Upper lobe of left lung (tissue), 6 donors: ENCODE data around the gene CLDN14. TPM values are rescaled to one million over a fixed set of nuclear protein-coding genes. Genes with fewer than 3 reads are reported as not detected.

Experiments used
- ATAC-seq, 2 donors: fragments of 200-7000 bp; cut with Tn5 transposase; one replicate each; pipeline ENCODE4 v1.9.1; 2022; ENCODE audit warnings: mild to moderate bottlenecking in 2 of 2, moderate library complexity in 2 of 2; ENCODE audit not compliant: low FRiP score in 2 of 2
- DNase-seq, 2 donors: peaks; one replicate each; pipeline ENCODE4 v3.0.0-alpha.2; 2019 to 2020
- H3K27ac ChIP-seq, 4 donors: fragments of 200-600 bp; sonication (generic); one replicate each; pipeline ENCODE4 v1.5.1; 2016 to 2019
- H3K27me3 ChIP-seq, 4 donors: fragments of 200-600 bp; sonication (generic); one replicate each; pipeline ENCODE4 v1.5.1; 2017 to 2019
- H3K36me3 ChIP-seq, 4 donors: fragments of 200-600 bp; sonication (generic); one replicate each; pipeline ENCODE4 v1.5.1; 2016 to 2019
- H3K4me1 ChIP-seq, 4 donors: fragments of 200-600 bp; sonication (generic); one replicate each; pipeline ENCODE4 v1.5.1; 2018 to 2019
- H3K4me3 ChIP-seq, 4 donors: fragments of 200-600 bp; sonication (generic); one replicate each; pipeline ENCODE4 v1.5.1; 2017 to 2019; ENCODE audit warnings: mild to moderate bottlenecking in 2 of 4, moderate library complexity in 1 of 4
- H3K9me3 ChIP-seq, 4 donors: fragments of 200-600 bp; sonication (generic); one replicate each; pipeline ENCODE4 v1.5.1; 2018 to 2019
- EP300 ChIP-seq, 4 donors: sonication (generic); formaldehyde crosslinking; IDR thresholded peaks; one replicate each; pipeline ENCODE4 v1.5.1; 2017; ENCODE audit warnings: antibody characterized with exemption in 4 of 4, control low read depth in 2 of 4
- POLR2A ChIP-seq, 4 donors: fragments of 450-650 bp; IDR thresholded peaks; one replicate each; pipeline ENCODE4 v1.5.1; 2016 to 2017; ENCODE audit warnings: antibody characterized with exemption in 4 of 4, mild to moderate bottlenecking in 2 of 4
- POLR2AphosphoS5 ChIP-seq, 2 donors: sonication (generic); formaldehyde crosslinking; IDR thresholded peaks; one replicate each; pipeline ENCODE4 v1.5.1; 2017; ENCODE audit warnings: antibody characterized with exemption in 2 of 2
- WGBS, 2 donors: methylation state at CpG; one replicate each; pipeline ENCODE4 v1.1.5; 2017 to 2018; 5-methylcytosine and 5-hydroxymethylcytosine counted together
- total RNA-seq, 6 donors: library from RNA; depleted of rRNA in 4 of 6; stranded (reverse); fragments of >200 nt in 4 of 6; gene quantifications; one replicate each; pipeline versions ENCODE4 v1.1.0 to v1.2.1, GENCODE V29; 2016 to 2021
- TF ChIP-seq, protein P1 (sequence below), 6 experiments: fragments of 450-650 bp in 4 of 6; fragments of 200-600 bp in 2 of 6; sonication (generic) in 2 of 6; IDR thresholded peaks; one replicate each; pipeline ENCODE4 v1.5.1; 2016 to 2019; ENCODE audit warnings: antibody characterized with exemption in 6 of 6
- donor health status: DM: no; HTN: no; CAD: no; lungs with moderate emphysema.
- donor health status: DM: no; HTN: yes; CAD: no; lungs with severe emphysema.

The CLDN14 gene
- total RNA-seq, 6 donors from 2014 or later: 0.47 TPM; not detected in 5

DNA sequence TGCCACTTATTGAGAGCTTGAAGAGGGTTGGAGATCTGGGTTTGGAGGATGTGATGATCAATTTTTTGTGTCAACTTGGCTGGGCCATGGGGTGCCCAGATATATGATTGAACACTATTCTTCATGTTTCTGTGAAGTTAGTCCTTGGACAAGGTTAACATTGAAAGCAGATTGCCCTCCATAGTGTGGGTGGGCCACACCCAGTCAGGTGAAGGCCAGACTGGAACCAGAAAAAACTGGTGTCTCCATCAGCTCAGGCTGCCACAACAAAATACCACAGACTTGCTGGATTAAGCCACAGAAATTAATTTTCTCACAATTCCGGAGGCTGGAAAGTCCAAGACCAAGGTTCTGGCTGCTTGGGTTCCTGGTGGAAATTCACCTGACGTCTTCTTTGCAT is 7.5 kb downstream of the CLDN14 start:
- Histone ChIP-seq H3K27me3 (no peaks in the 10 kb centered on the region), H3K4me3 (no peak overlapping the region), H3K9me3 (no peaks in the 10 kb centered on the region), H3K36me3 (no peaks in the 10 kb centered on the region), H3K4me1 (no peaks in the 10 kb centered on the region), H3K27ac (no peak overlapping the region)
- DNase-seq (no peak), ATAC-seq (no peak)
- WGBS, 2 donors: 96 to 100% methylated on average over 2 of the region's 2 CpGs
- TF ChIP-seq EP300 (IDR thresholded peaks at IDR 0.05) (no peak), POLR2A (IDR thresholded peaks at IDR 0.05) (no peak), POLR2AphosphoS5 (IDR thresholded peaks at IDR 0.05) (no peak)
- TF ChIP-seq, protein P1, sequence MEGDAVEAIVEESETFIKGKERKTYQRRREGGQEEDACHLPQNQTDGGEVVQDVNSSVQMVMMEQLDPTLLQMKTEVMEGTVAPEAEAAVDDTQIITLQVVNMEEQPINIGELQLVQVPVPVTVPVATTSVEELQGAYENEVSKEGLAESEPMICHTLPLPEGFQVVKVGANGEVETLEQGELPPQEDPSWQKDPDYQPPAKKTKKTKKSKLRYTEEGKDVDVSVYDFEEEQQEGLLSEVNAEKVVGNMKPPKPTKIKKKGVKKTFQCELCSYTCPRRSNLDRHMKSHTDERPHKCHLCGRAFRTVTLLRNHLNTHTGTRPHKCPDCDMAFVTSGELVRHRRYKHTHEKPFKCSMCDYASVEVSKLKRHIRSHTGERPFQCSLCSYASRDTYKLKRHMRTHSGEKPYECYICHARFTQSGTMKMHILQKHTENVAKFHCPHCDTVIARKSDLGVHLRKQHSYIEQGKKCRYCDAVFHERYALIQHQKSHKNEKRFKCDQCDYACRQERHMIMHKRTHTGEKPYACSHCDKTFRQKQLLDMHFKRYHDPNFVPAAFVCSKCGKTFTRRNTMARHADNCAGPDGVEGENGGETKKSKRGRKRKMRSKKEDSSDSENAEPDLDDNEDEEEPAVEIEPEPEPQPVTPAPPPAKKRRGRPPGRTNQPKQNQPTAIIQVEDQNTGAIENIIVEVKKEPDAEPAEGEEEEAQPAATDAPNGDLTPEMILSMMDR (IDR thresholded peaks at IDR 0.05): no peak

DNA sequence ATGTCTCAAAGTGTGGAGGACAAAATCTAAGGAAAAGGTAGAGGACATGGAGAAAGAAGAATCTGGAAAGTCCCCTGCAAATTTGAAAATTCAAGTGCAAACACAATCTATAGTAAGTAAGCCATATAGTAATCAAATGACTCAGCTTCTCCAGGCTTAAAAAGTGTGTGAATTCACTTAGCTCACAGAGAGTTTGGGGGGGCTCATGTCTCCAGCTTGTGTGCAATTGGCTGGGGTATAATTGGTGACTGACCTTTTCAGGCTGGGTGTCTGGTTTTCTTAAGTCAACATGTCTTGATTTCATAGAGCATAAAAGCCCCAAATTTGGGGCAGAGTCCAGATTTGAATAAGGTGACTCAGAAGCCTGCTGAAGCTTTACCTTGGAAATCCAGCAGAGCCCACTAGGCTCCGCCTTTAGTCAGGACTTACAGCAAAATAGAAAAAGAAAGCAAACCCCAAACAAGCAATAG is 8.6 kb downstream of the CLDN14 start:
- 81 to 82% methylated on average over 1 of the region's 1 CpG for WGBS, 2 donors
- ATAC-seq: no peak

DNA sequence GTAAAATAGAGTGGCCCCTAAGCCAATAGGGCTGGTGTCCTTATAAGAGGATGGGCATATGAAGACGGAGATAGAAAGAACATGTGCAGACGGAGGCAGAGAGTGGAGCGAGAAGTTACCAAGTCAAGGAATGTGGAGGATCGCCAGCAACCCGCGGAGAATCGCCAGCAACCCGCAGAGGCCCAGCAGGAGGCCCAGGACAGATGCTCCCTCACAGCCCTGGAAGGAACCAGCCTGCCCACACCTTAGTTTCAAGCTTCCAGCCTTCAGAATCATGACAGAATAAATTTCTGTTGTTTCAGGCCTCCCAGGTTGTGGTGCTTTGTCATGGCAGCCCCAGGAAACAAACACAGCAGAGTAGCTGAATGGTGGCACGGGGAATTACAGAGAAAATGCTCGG is 9.6 kb downstream of the CLDN14 start:
- Histone ChIP-seq H3K4me1 (no peaks in the 10 kb centered on the region), H3K36me3 (no peaks in the 10 kb centered on the region), H3K9me3 (no peaks in the 10 kb centered on the region), H3K4me3 (no peak overlapping the region), H3K27me3 (no peaks in the 10 kb centered on the region), H3K27ac (no peak overlapping the region)
- DNase-seq (no peak), ATAC-seq (no peak)
- no peak for TF ChIP-seq EP300 (IDR thresholded peaks at IDR 0.05)
- TF ChIP-seq POLR2AphosphoS5 (IDR thresholded peaks at IDR 0.05): no peak
- TF ChIP-seq POLR2A (IDR thresholded peaks at IDR 0.05): no peak
- TF ChIP-seq, protein P1 (IDR thresholded peaks at IDR 0.05): no peak
- WGBS, 2 donors: 87% methylated on average over 10 of the region's 10 CpGs

More for the DNA sequence above, 8.6 kb downstream of the CLDN14 start:
- no peak overlapping the region for H3K4me3 ChIP-seq
- no peaks in the 10 kb centered on the region for H3K27me3 ChIP-seq
- no peak for TF ChIP-seq EP300 (IDR thresholded peaks at IDR 0.05)
- no peak for TF ChIP-seq POLR2AphosphoS5 (IDR thresholded peaks at IDR 0.05)
- TF ChIP-seq, protein P1 (IDR thresholded peaks at IDR 0.05): no peak
- no peak for TF ChIP-seq POLR2A (IDR thresholded peaks at IDR 0.05)
- no peaks in the 10 kb centered on the region for H3K36me3 ChIP-seq
- no peaks in the 10 kb centered on the region for H3K9me3 ChIP-seq
- H3K27ac ChIP-seq: no peak overlapping the region
- no peaks in the 10 kb centered on the region for H3K4me1 ChIP-seq
- no peak for DNase-seq

DNA sequence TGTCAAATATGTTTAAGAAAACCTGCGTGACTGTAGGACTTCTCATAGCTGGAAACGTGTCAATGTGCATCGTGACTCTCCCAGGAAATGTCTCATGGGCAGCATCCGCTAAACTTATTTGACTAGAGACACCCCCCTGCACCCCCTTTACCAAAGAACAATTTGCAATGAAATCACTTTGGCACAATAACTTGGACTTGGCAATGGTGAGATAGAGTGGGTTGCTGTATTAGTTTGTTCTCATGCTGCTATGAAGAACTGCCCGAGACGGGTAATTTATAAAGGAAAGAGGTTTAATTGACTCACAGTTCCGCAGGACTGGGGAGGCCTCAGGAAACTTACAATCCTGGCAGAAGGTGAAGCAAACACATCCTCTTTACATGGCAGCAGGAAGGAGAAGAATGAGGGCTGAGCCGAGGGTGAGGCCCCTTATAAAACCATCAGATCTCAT is 13.8 kb downstream of the CLDN14 start:
- Histone ChIP-seq H3K4me3 (no peak overlapping the region), H3K9me3 (no peaks in the 10 kb centered on the region), H3K27ac (no peak overlapping the region), H3K27me3 (no peaks in the 10 kb centered on the region), H3K4me1 (no peaks in the 10 kb centered on the region), H3K36me3 (no peaks in the 10 kb centered on the region)
- DNase-seq: no peak
- WGBS, 2 donors: 78 to 79% methylated on average over 8 of the region's 8 CpGs
- ATAC-seq: no peak
- TF ChIP-seq POLR2A (IDR thresholded peaks at IDR 0.05) (no peak), EP300 (IDR thresholded peaks at IDR 0.05) (no peak), POLR2AphosphoS5 (IDR thresholded peaks at IDR 0.05) (no peak)
- TF ChIP-seq, protein P1 (IDR thresholded peaks at IDR 0.05): no peak

DNA sequence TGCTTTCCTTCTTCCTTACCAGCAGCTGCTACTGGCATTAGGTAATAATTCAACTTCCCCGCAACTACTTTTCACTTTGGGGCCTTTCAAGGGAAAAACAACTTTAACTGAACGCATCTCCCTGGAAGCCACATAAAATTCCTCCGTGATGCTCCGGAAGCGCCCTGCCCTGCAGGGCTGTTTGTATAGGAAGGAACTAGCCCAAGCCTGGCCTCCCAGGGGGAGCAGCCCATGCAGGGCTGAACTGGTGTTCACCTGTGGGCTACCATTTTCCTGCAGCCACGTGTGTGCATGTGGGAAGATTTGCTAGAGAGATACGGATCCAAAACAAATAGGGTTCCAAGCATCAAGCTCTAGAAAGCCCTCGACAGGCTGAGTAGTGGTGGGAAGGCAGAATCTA is 14.4 kb downstream of the CLDN14 start:
- H3K36me3 ChIP-seq: no peaks in the 10 kb centered on the region
- ATAC-seq (no peak), DNase-seq (no peak)
- TF ChIP-seq, protein P1 (IDR thresholded peaks at IDR 0.05): no peak
- TF ChIP-seq POLR2A (IDR thresholded peaks at IDR 0.05): no peak
- TF ChIP-seq EP300 (IDR thresholded peaks at IDR 0.05): no peak
- TF ChIP-seq POLR2AphosphoS5 (IDR thresholded peaks at IDR 0.05): no peak
- WGBS, 2 donors: 54 to 62% methylated on average over 8 of the region's 8 CpGs
- H3K4me3 ChIP-seq: no peak overlapping the region
- H3K27ac ChIP-seq: no peak overlapping the region
- no peaks in the 10 kb centered on the region for H3K4me1 ChIP-seq
- H3K9me3 ChIP-seq: no peaks in the 10 kb centered on the region
- no peaks in the 10 kb centered on the region for H3K27me3 ChIP-seq
